Measurements from ENCODE around the gene CLIP1. TPM values are rescaled to one million over a fixed set of nuclear protein-coding genes. Genes with fewer than 3 reads are reported as not detected.

Gene CLIP1
- polyA plus RNA-seq, 1 of the 3 experiments (the other 2 are of a cell fraction), result 33.9 TPM

GRCh38 chr12:122354958-122355641, 67.4 kb downstream of the CLIP1 start:
- Histone ChIP-seq H3K36me3 (replicated peaks in 1 of 2; ENCODE audit: control insufficient read depth in 1 of 2, insufficient read depth in 2 of 2, low read length in 1 of 2) (peaks cover 22 to 42% of the 10 kb centered on the region in 2 experiments), H3K9ac (no peak overlapping the region), H3K4me2 (no peak overlapping the region), H3K79me2 (ENCODE audit: insufficient read depth) (no peaks in the 10 kb centered on the region), H3K27me3 (ENCODE audit: insufficient read depth) (no peaks in the 10 kb centered on the region), H3K4me3 (ENCODE audit: low read depth in 2 of 2, low read length in 1 of 2) (no peak overlapping the region), H3K9me2 (no peaks in the 10 kb centered on the region), H2AFZ (ENCODE audit: low read depth) (no peak overlapping the region), H3K9me3 (no peaks in the 10 kb centered on the region), H4K20me1 (ENCODE audit: insufficient read depth) (0 out of 2 replicates have a peak, but pooled peaks cover 2% of the 10 kb centered on the region), H3K4me1 (ENCODE audit: control insufficient read depth in 1 of 2, insufficient read depth in 2 of 2, low read depth in 1 of 2, low read length in 1 of 2) (peaks cover 0 to 7% of the 10 kb centered on the region in 2 experiments; a peak in 2 of 4 replicates), H3F3A (replicated peaks; ENCODE audit: insufficient read depth) (peaks cover 20% of the 10 kb centered on the region), H3K27ac (ENCODE audit: low read depth in 2 of 2, low read length in 1 of 2) (no peak overlapping the region)
- ChIA-PET CTCF (interaction anchor here (0.6 to 4.0 kb wide), 53 partner anchors 9 to 672 kb away, joined by 3 to 50 read pairs (median 5); partner anchors contain the start of genes DIABLO and LRRC43), POLR2A (interaction anchor here (0.6 kb wide), 3 partner anchors 128 to 244 kb away, joined by 3 to 4 read pairs (median 3); no protein-coding TSS in a partner anchor)
- DNase-seq, result no peak
- 97% methylated on average over 24 of the region's 24 CpGs for WGBS (ENCODE audit: low lambda C conversion rate)
- no peak for TF ChIP-seq FOXJ3 (CRISPR knock-in tag; IDR thresholded peaks at IDR 0.05)
- no peak for TF ChIP-seq RAD21 (IDR thresholded peaks at IDR 0.05; ENCODE audit: low read length)
- no peak for TF ChIP-seq IRF3 (IDR thresholded peaks at IDR 0.05; ENCODE audit: low read depth, low read length)
- no peak for TF ChIP-seq YY1 (IDR thresholded peaks at IDR 0.05; ENCODE audit: low read depth)
- TF ChIP-seq TCF12 (IDR thresholded peaks at IDR 0.05), result no peak
- TF ChIP-seq PBX3 (IDR thresholded peaks at IDR 0.05), result no peak
- no peak for TF ChIP-seq EZH2phosphoT487 (IDR thresholded peaks at IDR 0.05; ENCODE audit: borderline replicate concordance, low read depth)
- no peak for TF ChIP-seq MAX (IDR thresholded peaks at IDR 0.05; ENCODE audit: low read depth)
- no peak for TF ChIP-seq MXI1 (IDR thresholded peaks at IDR 0.05; ENCODE audit: low read depth, low read length)
- TF ChIP-seq TEAD4 (IDR thresholded peaks at IDR 0.05; ENCODE audit: borderline replicate concordance, insufficient read depth), result no peak
- no peak for TF ChIP-seq USF2 (IDR thresholded peaks at IDR 0.05; ENCODE audit: borderline replicate concordance, low read depth, low read length)
- TF ChIP-seq NRF1 (IDR thresholded peaks at IDR 0.05; ENCODE audit: low read depth, low read length), result no peak
- no peak for TF ChIP-seq TAF1 (IDR thresholded peaks at IDR 0.05; ENCODE audit: borderline replicate concordance, low read depth, low read length)
- no peak for TF ChIP-seq ELF1 (IDR thresholded peaks at IDR 0.05)
- TF ChIP-seq POLR2AphosphoS5 (IDR thresholded peaks at IDR 0.05; ENCODE audit: low read depth, low read length), result no peak
- no peak for TF ChIP-seq USF1 (IDR thresholded peaks at IDR 0.05; ENCODE audit: borderline replicate concordance, low read depth)
- no peak for TF ChIP-seq REST (IDR thresholded peaks at IDR 0.05; ENCODE audit: low read depth, low read length)
- no peak for TF ChIP-seq EP300 (IDR thresholded peaks at IDR 0.05; ENCODE audit: borderline replicate concordance in 1 of 2, low read depth in 1 of 2, low read length in 1 of 2)
- no peak for TF ChIP-seq FOXM1 (IDR thresholded peaks at IDR 0.05; ENCODE audit: low read depth)
- no peak for TF ChIP-seq ZBTB33 (IDR thresholded peaks at IDR 0.05; ENCODE audit: borderline replicate concordance, low read depth)
